Activated CD4-positive, alpha-beta T cell treated with anti-CD3 and anti-CD28 coated beads, Interleukin-2, Interleukin-4, amounts not matched to agents 100 ng/mL and 50 ng/mL, durations not matched to agents 16 hours and 8 hours (primary cell): ENCODE results near the gene HSD17B7.

Source experiments
- DNase-seq: peaks from one replicate; pipeline ENCODE4 v3.0.0-alpha.2; 2020; ENCODE audit warnings: low spot score

HSD17B7 gene

DNA sequence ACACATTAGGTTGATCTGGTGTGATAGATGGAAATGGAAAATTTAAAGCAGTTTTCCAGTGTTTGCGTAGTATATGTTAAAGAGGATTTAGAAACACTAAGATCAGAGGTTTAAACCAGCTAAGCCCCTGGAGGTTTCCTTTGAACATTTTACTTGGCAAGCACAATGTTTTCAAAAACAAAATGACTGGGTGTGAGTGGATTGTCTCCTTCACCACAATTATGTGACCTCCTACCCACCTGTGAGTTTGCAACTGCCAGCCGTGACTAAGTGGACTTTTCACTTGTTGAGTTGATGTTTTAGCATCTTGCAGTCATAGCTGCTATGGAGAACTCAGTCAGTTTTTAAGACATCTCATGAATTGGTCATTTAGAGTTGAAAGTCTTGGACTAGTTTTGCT, 65.8 kb downstream of the HSD17B7 start:
- DNase-seq = no peak

DNA sequence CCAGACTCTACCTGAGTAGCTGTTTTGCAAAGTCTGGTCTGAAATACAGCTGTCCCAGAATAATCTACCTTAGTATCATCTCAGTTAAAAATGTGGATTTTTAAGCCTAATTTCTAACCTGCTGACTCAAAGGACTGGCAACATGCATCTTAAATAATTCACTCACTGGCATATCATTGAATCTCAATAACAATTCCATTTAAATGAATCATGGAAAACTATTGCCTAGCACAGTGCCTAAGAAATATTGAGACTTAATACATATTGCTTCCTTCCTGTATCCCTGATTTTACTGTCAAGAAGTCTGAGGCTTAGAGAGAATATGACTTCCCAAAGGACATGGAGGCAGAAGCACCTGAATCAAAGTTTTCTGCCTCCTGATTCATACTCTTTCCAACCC, 67.3 kb downstream of the HSD17B7 start:
- no peak for DNase-seq

DNA sequence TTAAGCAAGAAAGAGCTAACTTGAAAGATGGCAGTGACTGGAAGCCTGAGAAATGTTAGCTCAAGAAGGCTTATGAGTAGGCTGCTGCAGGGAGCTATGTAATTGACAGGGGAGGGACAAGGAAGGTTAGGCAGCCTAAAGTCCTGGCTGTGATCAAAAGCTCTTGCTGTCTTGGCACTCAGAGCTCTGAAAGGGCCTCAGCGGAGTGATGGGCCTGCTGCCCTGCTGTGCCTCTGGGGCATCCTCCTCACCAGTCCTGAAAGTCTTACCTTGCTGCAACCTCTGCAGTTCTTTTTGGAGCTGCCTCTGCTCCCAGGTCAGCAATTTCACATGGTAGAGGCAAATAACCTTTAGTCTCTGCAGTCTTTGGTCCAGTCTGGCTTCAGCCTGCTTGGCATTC, 68.7 kb downstream of the HSD17B7 start:
- no peak for DNase-seq

DNA sequence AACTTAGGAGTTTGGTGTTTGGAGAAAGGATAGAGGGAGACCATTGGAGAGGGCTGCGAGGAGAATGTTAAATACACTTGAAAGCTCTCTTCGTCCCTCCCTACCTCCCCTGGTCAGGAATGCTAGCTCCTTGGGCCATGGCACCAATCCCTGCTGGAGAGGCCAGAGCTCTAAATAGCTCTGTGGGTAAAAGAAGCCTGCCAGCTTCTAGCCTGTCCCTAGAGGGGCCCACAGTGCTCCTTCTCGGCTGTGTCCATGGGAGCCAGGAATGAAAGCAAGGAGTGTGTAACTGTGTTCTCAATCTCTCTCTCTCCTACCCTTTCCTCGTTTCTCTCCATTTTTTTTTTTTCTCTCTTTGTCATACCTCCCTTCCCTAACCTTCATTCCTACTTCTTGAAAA, 70.6 kb downstream of the HSD17B7 start, which contains the start of gene CCDC190:
CCDC190 (minus strand) TSS at position 75 of the 400 bp plus-strand sequence. CDS start 1,529 bp downstream, outside the sequence.
- DNase-seq = no peak

DNA sequence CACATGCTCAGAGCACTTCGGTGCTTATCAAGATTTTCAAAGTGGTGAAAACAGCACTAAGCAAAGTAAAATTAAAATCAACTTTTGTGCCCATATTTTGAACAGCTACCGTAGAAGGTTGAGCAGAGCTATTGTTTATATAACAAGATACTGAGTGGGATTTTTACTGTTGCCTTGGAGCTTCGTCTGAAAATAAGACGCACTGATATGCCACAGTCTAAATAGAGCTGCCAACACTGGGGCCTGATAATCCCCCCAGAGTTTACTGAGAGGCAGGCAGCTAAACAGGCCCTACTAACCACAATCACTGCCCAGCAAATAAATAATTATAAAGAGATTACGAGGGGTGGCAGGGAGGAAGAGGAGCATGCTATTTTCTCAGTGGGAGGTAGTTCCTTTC, 71.1 kb downstream of the HSD17B7 start:
- DNase-seq = no peak
